Loucy (cell line): Measurements from ENCODE around the gene SIGLEC10.

Experiments used
- EZH2phosphoT487 ChIP-seq: fragments of 200-600 bp; IDR thresholded peaks from 2 replicates; pipeline ENCODE4 v1.6.1; 2018; ENCODE audit warnings: antibody characterized with exemption, mild to moderate bottlenecking, moderate library complexity, borderline replicate concordance
- TF ChIP-seq, protein P1 (sequence below): fragments of 200-600 bp; sonication (generic); conservative IDR thresholded peaks from 2 replicates; pipeline ENCODE4 v1.5.1; 2014; ENCODE audit warnings: mild to moderate bottlenecking, antibody characterized with exemption, low read length

- TF ChIP-seq, protein P1, sequence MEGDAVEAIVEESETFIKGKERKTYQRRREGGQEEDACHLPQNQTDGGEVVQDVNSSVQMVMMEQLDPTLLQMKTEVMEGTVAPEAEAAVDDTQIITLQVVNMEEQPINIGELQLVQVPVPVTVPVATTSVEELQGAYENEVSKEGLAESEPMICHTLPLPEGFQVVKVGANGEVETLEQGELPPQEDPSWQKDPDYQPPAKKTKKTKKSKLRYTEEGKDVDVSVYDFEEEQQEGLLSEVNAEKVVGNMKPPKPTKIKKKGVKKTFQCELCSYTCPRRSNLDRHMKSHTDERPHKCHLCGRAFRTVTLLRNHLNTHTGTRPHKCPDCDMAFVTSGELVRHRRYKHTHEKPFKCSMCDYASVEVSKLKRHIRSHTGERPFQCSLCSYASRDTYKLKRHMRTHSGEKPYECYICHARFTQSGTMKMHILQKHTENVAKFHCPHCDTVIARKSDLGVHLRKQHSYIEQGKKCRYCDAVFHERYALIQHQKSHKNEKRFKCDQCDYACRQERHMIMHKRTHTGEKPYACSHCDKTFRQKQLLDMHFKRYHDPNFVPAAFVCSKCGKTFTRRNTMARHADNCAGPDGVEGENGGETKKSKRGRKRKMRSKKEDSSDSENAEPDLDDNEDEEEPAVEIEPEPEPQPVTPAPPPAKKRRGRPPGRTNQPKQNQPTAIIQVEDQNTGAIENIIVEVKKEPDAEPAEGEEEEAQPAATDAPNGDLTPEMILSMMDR, result no peak
- no peak for TF ChIP-seq EZH2phosphoT487
Measured at GRCh38 chr19:51431124-51431523, 13.7 kb upstream of the SIGLEC10 start.
